K562 (cell line): Measurements from ENCODE around the gene C15orf61. TPM values are rescaled to one million over a fixed set of nuclear protein-coding genes. Genes with fewer than 3 reads are reported as not detected.

Experiments
- ATAC-seq: fragments of 200-7000 bp; cut with Tn5 transposase; 3 replicates; pipeline ENCODE4 v1.9.1; 2020; ENCODE audit warnings: moderate library complexity
- BruUV-seq: library from RNA; stranded (reverse); fragments of 400-500 nt; replicated peaks from 2 replicates; lab custom pipeline; 2021; lab: Mats Ljungman, UMichigan
- CTCF ChIA-PET: fragments of 300-600 bp; formaldehyde crosslinking; extraction: SDS; loops from one replicate; lab custom pipeline; 2021; ENCODE audit warnings: low intra/inter-chr PET ratio; lab: Yijun Ruan, JAX
- POLR2A ChIA-PET: fragments of 300-600, 350-650 bp; sonication (Branson Sonifier 250); formaldehyde crosslinking; extraction: SDS; loops from one replicate; lab custom pipeline; 2021; ENCODE audit warnings: antibody characterized with exemption, inconsistent platforms; lab: Yijun Ruan, JAX
- DNase-seq, 4 experiments: peaks; one replicate each; pipeline versions ENCODE4 v3.0.0 to v3.0.0-alpha.2; 2011 to 2018; ENCODE audit warnings: low spot score in 3 of 4, mixed read lengths in 3 of 4; ENCODE audit errors: extremely low read depth in 1 of 4
- FAIRE-seq: peaks from 2 replicates; lab custom pipeline; 2011; peaks lifted over from hg19 to GRCh38; lab: Jason Lieb, UNC
- H2AFZ ChIP-seq: 2 replicates; pipeline ENCODE4 v1.6.0; 2011; ENCODE audit warnings: low read depth, low read length, control low read depth, inconsistent platforms
- H3K27ac ChIP-seq: fragments of 200-600 bp; 3 replicates; pipeline ENCODE4 v1.8.0; 2011; ENCODE audit warnings: low read depth, mild to moderate bottlenecking, control low read depth, inconsistent platforms, low read length, moderate library complexity, mixed read lengths; ENCODE audit errors: extremely low read depth
- H3K27me3 ChIP-seq, 2 experiments: fragments of 300-600 bp in 1 of 2; 2 replicates in 1 of 2; 3 replicates in 1 of 2; pipeline versions ENCODE4 v1.6.0 to v1.8.0; 2011; ENCODE audit warnings: inconsistent platforms in 2 of 2, low read length in 2 of 2, mild to moderate bottlenecking in 1 of 2, mixed read lengths in 1 of 2, moderate library complexity in 1 of 2; ENCODE audit not compliant: control insufficient read depth in 2 of 2, insufficient read depth in 2 of 2
- H3K36me3 ChIP-seq: fragments of 300-600 bp; 3 replicates; pipeline ENCODE4 v1.8.0; 2011; ENCODE audit warnings: mild to moderate bottlenecking, low read length, inconsistent platforms; ENCODE audit not compliant: control insufficient read depth, insufficient read depth
- H3K4me1 ChIP-seq, 2 experiments: fragments of 200-600 bp in 1 of 2; replicated peaks in 1 of 2; 2 replicates in 1 of 2; 3 replicates in 1 of 2; pipeline versions ENCODE4 v1.5.1 to v1.8.0; 2011; ENCODE audit warnings: inconsistent platforms in 2 of 2, low read length in 2 of 2, mild to moderate bottlenecking in 1 of 2, mixed read lengths in 1 of 2, moderate library complexity in 1 of 2; ENCODE audit not compliant: control insufficient read depth in 2 of 2, insufficient read depth in 2 of 2
- H3K4me2 ChIP-seq: 2 replicates; pipeline ENCODE4 v1.6.1; 2011; ENCODE audit warnings: low read length, control low read depth, inconsistent platforms, mixed read lengths; ENCODE audit not compliant: insufficient read depth
- H3K4me3 ChIP-seq: fragments of 200-600 bp; sonication (generic), shearing (Covaris generic); 2 replicates; pipeline ENCODE4 v1.5.1; 2016; ENCODE audit warnings: control low read depth, inconsistent platforms
- H3K79me2 ChIP-seq: fragments of 200-600 bp; 3 replicates; pipeline ENCODE4 v1.8.0; 2011; ENCODE audit warnings: low read length, inconsistent platforms; ENCODE audit not compliant: control insufficient read depth, insufficient read depth
- H3K9ac ChIP-seq, 2 experiments: 2 replicates each; pipeline versions ENCODE4 v1.6.0 to v1.6.1; 2011; ENCODE audit warnings: low read depth in 2 of 2, low read length in 2 of 2, control low read depth in 1 of 2, inconsistent platforms in 1 of 2, mild to moderate bottlenecking in 1 of 2, mixed read lengths in 1 of 2; ENCODE audit not compliant: insufficient read depth in 1 of 2
- H3K9me1 ChIP-seq: one replicate; pipeline ENCODE4 v1.6.0; 2011; ENCODE audit warnings: inconsistent platforms, mild to moderate bottlenecking, low read length, moderate library complexity; ENCODE audit not compliant: control insufficient read depth, insufficient read depth
- H3K9me3 ChIP-seq: replicated peaks from 2 replicates; pipeline ENCODE4 v1.5.1; 2011; ENCODE audit warnings: low read depth, low read length, inconsistent platforms; ENCODE audit not compliant: control insufficient read depth, insufficient read depth
- H4K20me1 ChIP-seq: replicated peaks from 2 replicates; pipeline ENCODE4 v1.6.1; 2011; ENCODE audit warnings: low read length, inconsistent platforms, mixed read lengths; ENCODE audit not compliant: control insufficient read depth, insufficient read depth
- ASH1L ChIP-seq: fragments of 450-650 bp; IDR thresholded peaks from 2 replicates; pipeline ENCODE4 v1.6.1; 2018; ENCODE audit warnings: borderline replicate concordance, mild to moderate bottlenecking, low read depth; ENCODE audit not compliant: partially characterized antibody
- ATF1 ChIP-seq, 2 experiments: fragments of 450-650 bp in 1 of 2; IDR thresholded peaks; 2 replicates each; pipeline ENCODE4 v1.6.1; 2016; ENCODE audit warnings: missing compliant biosample characterization in 1 of 2, missing genetic modification characterization in 1 of 2
- CXXC5 ChIP-seq: fragments of 250-450 bp; sonication (Bioruptor Pico); IDR thresholded peaks from 2 replicates; pipeline ENCODE4 v1.8.0; 2022; ENCODE audit warnings: inconsistent platforms, mild to moderate bottlenecking, moderate library complexity
- E2F3 ChIP-seq: fragments of 250-450 bp; sonication (Bioruptor Pico); IDR thresholded peaks from 2 replicates; pipeline ENCODE4 v1.4.0; 2020; ENCODE audit warnings: mild to moderate bottlenecking
- FOXP1 ChIP-seq: sonication (generic); formaldehyde crosslinking; IDR thresholded peaks from 2 replicates; pipeline ENCODE4 v1.8.0; 2022; ENCODE audit warnings: mild to moderate bottlenecking, missing genetic modification reagents
- KAT7 ChIP-seq: sonication (generic); formaldehyde crosslinking; IDR thresholded peaks from 2 replicates; pipeline ENCODE4 v1.8.0; 2022; ENCODE audit warnings: missing genetic modification reagents, mild to moderate bottlenecking, borderline replicate concordance
- MCM2 ChIP-seq: fragments of 450-650 bp; IDR thresholded peaks from 2 replicates; pipeline ENCODE4 v1.6.1; 2017; ENCODE audit warnings: low read depth, mild to moderate bottlenecking
- NRF1 ChIP-seq, 2 experiments: fragments of 450-650 bp; IDR thresholded peaks in 1 of 2; conservative IDR thresholded peaks in 1 of 2; 2 replicates each; pipeline ENCODE4 v1.6.1; 2014; ENCODE audit warnings: mild to moderate bottlenecking in 2 of 2
- PURB ChIP-seq: sonication (generic); formaldehyde crosslinking; IDR thresholded peaks from 2 replicates; pipeline ENCODE4 v1.9.0; 2021; ENCODE audit warnings: low read depth, mild to moderate bottlenecking, missing genetic modification reagents
- SRSF7 ChIP-seq: fragments of 200-400 bp; formaldehyde crosslinking; optimal IDR thresholded peaks from 2 replicates; pipeline ENCODE3; 2017; ENCODE audit warnings: mild to moderate bottlenecking, low read depth, low read length
- WGBS: fragments of 100-300 bp; shearing (Covaris generic); methylation state at CpG from one replicate; pipeline ENCODE4 v1.1.6; 2016; ENCODE audit warnings: low coverage, mixed read lengths; ENCODE audit not compliant: insufficient coverage; ENCODE audit errors: missing lambda C conversion rate; 5-methylcytosine and 5-hydroxymethylcytosine counted together
- in situ Hi-C: fragments of 300-500 bp; cut with MboI; formaldehyde crosslinking; loops from 4 replicates; pipeline ENCODE4 v1.15.0; 2018; ENCODE audit warnings: inconsistent platforms, mixed read lengths
- intact Hi-C: fragments of 100-400 bp; cut with micrococcal nuclease; formaldehyde crosslinking; loops from 2 replicates; pipeline ENCODE4 v1.14.2; 2022
- polyA plus RNA-seq, 8 experiments: library from polyadenylated mRNA; depleted of rRNA in 4 of 8; stranded (reverse) in 5 of 8; unstranded in 3 of 8; fragments of >200 nt; fragmentation: Nextera tagmentation in 2 of 8; fragmentation: Illumina TruSeq in 1 of 8; extraction: Ambion mirVana in 2 of 8; extraction: Trizol in 1 of 8; gene quantifications; 2 replicates each; pipeline versions ENCODE4 v1.2.1 to v1.2.3, GENCODE V29; 2011 to 2014; ENCODE audit warnings: inconsistent platforms in 1 of 8, missing spikeins in 1 of 8
- total RNA-seq, 7 experiments: library from RNA; depleted of rRNA in 6 of 7; stranded (reverse); fragments of >200 nt in 6 of 7; fragmentation: Illumina TruSeq in 2 of 7; extraction: Trizol in 2 of 7; gene quantifications; 2 replicates each; pipeline versions ENCODE4 v1.2.1 to v1.2.3, GENCODE V29; 2011 to 2021; ENCODE audit warnings: low replicate concordance in 1 of 7
- TF ChIP-seq, protein P1 (sequence below): fragments of 250-450 bp; sonication (Bioruptor Pico); IDR thresholded peaks from 2 replicates; pipeline ENCODE4 v1.8.0; 2021; ENCODE audit warnings: moderate library complexity, mild to moderate bottlenecking, inconsistent platforms
- TF ChIP-seq, protein P2 (sequence below): fragments of 250-450 bp; sonication (Bioruptor Pico); IDR thresholded peaks from 2 replicates; pipeline ENCODE4 v1.5.0; 2021
- TF ChIP-seq, protein P3 (sequence below), 2 experiments: IDR thresholded peaks in 1 of 2; conservative IDR thresholded peaks in 1 of 2; 2 replicates each; pipeline ENCODE4 v1.6.1; 2016; ENCODE audit warnings: low read depth in 2 of 2, mild to moderate bottlenecking in 1 of 2, missing compliant biosample characterization in 1 of 2, missing genetic modification characterization in 1 of 2, moderate library complexity in 1 of 2
- TF ChIP-seq, protein P4 (sequence below): sonication (generic); formaldehyde crosslinking; IDR thresholded peaks from 2 replicates; pipeline ENCODE4 v1.8.0; 2022; ENCODE audit warnings: missing genetic modification reagents, mild to moderate bottlenecking, borderline replicate concordance
- TF ChIP-seq, protein P5 (sequence below): fragments of 450-650 bp; formaldehyde crosslinking; IDR thresholded peaks from 2 replicates; pipeline ENCODE4 v1.4.0; 2020; ENCODE audit warnings: mild to moderate bottlenecking

Gene C15orf61
- total and polyA plus RNA-seq, 9 of the 15 experiments (the other 6 are each of a cell fraction or from before 2014, with no cell fraction given): 1.6 to 10.5 (median 4.3) TPM

DNA sequence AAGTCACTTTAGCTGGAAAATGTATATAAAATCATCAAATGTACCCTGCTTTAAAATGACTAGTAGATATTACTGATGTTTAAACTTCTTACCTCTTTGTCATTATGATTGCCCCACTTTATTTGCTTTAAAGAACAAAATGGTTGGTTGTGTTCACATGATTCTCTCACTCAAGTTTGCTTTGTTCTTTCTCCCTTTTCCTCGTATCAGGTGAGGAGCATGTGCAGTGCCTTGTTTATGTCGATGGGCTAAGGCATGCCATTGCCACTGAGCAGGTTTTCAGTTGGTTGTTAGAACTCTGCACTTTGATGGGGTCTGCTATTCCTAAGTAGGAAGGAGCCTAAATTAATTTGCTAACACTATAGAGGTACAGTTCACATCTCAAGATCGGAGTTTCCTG is 26.9 kb downstream of the C15orf61 start:
- H3K4me3 ChIP-seq: no peak overlapping the region
- peaks cover 13 to 42% of the 10 kb centered on the region in 2 experiments for H3K4me1 ChIP-seq
- TF ChIP-seq SRSF7 (no peak), MCM2 (no peak), PURB (CRISPR knock-in tag) (no peak), ATF1 (CRISPR knock-in tag; IDR thresholded peaks at IDR 0.05) (no peak), ATF1 (tag; IDR thresholded peaks at IDR 0.05) (no peak), ASH1L (no peak), E2F3 (CRISPR knock-in tag) (no peak), CXXC5 (CRISPR knock-in tag) (no peak), FOXP1 (CRISPR knock-in tag) (no peak), NRF1 (conservative IDR thresholded peaks at IDR 0.05 in 1 of 2, IDR thresholded peaks at IDR 0.05 in 1 of 2) (no peak), KAT7 (CRISPR knock-in tag) (no peak)
- TF ChIP-seq, protein P1, sequence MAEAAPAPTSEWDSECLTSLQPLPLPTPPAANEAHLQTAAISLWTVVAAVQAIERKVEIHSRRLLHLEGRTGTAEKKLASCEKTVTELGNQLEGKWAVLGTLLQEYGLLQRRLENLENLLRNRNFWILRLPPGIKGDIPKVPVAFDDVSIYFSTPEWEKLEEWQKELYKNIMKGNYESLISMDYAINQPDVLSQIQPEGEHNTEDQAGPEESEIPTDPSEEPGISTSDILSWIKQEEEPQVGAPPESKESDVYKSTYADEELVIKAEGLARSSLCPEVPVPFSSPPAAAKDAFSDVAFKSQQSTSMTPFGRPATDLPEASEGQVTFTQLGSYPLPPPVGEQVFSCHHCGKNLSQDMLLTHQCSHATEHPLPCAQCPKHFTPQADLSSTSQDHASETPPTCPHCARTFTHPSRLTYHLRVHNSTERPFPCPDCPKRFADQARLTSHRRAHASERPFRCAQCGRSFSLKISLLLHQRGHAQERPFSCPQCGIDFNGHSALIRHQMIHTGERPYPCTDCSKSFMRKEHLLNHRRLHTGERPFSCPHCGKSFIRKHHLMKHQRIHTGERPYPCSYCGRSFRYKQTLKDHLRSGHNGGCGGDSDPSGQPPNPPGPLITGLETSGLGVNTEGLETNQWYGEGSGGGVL (CRISPR knock-in tag): no peak
- TF ChIP-seq, protein P2, sequence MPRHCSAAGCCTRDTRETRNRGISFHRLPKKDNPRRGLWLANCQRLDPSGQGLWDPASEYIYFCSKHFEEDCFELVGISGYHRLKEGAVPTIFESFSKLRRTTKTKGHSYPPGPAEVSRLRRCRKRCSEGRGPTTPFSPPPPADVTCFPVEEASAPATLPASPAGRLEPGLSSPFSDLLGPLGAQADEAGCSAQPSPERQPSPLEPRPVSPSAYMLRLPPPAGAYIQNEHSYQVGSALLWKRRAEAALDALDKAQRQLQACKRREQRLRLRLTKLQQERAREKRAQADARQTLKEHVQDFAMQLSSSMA (CRISPR knock-in tag): no peak
- TF ChIP-seq, protein P3, sequence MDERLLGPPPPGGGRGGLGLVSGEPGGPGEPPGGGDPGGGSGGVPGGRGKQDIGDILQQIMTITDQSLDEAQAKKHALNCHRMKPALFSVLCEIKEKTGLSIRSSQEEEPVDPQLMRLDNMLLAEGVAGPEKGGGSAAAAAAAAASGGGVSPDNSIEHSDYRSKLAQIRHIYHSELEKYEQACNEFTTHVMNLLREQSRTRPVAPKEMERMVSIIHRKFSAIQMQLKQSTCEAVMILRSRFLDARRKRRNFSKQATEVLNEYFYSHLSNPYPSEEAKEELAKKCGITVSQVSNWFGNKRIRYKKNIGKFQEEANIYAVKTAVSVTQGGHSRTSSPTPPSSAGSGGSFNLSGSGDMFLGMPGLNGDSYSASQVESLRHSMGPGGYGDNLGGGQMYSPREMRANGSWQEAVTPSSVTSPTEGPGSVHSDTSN (CRISPR knock-in tag; IDR thresholded peaks at IDR 0.05; ENCODE audit: low read depth): no peak
- TF ChIP-seq, protein P3 (tag; conservative IDR thresholded peaks at IDR 0.05; ENCODE audit: low read depth): no peak
- TF ChIP-seq, protein P4, sequence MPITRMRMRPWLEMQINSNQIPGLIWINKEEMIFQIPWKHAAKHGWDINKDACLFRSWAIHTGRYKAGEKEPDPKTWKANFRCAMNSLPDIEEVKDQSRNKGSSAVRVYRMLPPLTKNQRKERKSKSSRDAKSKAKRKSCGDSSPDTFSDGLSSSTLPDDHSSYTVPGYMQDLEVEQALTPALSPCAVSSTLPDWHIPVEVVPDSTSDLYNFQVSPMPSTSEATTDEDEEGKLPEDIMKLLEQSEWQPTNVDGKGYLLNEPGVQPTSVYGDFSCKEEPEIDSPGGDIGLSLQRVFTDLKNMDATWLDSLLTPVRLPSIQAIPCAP (CRISPR knock-in tag): no peak
- TF ChIP-seq, protein P5, sequence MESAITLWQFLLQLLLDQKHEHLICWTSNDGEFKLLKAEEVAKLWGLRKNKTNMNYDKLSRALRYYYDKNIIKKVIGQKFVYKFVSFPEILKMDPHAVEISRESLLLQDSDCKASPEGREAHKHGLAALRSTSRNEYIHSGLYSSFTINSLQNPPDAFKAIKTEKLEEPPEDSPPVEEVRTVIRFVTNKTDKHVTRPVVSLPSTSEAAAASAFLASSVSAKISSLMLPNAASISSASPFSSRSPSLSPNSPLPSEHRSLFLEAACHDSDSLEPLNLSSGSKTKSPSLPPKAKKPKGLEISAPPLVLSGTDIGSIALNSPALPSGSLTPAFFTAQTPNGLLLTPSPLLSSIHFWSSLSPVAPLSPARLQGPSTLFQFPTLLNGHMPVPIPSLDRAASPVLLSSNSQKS (CRISPR knock-in tag): no peak

More for the DNA sequence above, 26.9 kb downstream of the C15orf61 start:
- H3K27me3 ChIP-seq: no peaks in the 10 kb centered on the region
- peaks cover 40% of the 10 kb centered on the region for H3K36me3 ChIP-seq
- no peak overlapping the region for H3K9ac ChIP-seq
- no peak overlapping the region for H2AFZ ChIP-seq
- in situ Hi-C loops: no loop called here
- intact Hi-C loops: no loop called here
- ChIA-PET CTCF (no interaction called here), POLR2A (interaction anchor here (0.8 kb wide), 1 partner anchor 10 kb away, joined by 3 read pairs; no protein-coding TSS in a partner anchor)
- WGBS: 39% methylated on average over 3 of the region's 3 CpGs
- no peaks in the 10 kb centered on the region for H3K9me3 ChIP-seq
- ATAC-seq: no peak
- no TSS peak for BruUV-seq
- no peaks in the 10 kb centered on the region for H4K20me1 ChIP-seq
- H3K27ac ChIP-seq: no peak overlapping the region
- no peaks in the 10 kb centered on the region for H3K9me1 ChIP-seq
- FAIRE-seq: no peak
- no peak for DNase-seq
- H3K79me2 ChIP-seq: peaks cover 11% of the 10 kb centered on the region; the same call in 2 of the 3 replicates
- no peak overlapping the region for H3K4me2 ChIP-seq
